ENCODE data around the gene GYG1.

The GYG1 gene

DNA sequence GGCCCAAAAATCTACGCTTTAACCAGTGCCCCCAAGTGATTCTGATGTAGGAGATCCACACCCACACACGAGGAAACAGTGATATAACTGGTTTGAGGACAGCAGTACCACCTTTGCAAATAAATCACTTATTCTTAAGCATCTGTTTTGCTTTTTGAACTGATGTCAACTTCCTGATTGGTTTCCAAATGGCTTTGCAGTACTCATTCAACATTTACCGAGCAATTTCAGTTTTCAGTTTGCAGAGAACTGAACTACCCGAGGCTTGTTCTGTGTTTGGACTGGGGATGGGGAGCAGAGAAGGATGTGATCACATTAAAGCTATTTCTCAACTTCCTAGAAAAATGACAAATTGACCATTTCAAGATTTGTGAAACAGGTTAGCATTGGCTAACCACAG, 1.1 kb upstream of the GYG1 start:
- no peak for DNase-seq

DNA sequence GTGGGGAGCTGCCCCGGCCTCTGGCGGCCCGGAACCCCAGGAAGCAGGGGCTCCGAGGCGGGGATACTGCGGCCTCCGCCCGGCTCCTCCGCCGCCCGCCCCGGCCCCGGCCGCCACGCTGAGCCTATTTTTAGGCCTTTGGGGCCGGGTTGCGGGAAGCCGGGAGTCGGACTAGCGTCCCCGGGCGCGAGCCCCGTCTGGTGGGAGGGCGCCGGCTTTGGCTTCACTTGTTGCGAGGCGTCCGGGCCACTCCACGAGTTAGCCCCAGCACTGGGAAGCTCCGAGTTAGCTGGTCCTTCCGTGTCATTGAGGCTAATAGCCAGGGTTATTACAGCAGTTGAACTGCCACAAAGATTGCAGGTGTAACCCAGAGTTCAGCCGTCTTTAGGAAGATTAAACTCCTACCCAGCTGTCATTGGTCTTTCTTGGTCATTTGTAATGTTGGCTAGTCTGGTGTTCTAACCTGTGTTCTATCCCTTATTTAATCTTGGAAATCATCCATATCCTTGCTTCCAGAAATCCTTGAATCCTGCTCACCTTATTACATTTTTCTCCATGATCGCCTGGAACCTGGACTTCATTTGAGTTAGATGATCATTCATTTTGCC, 791 bp downstream of the GYG1 start:
- peak; percentile 26 to 52 for DNase-seq

DNA sequence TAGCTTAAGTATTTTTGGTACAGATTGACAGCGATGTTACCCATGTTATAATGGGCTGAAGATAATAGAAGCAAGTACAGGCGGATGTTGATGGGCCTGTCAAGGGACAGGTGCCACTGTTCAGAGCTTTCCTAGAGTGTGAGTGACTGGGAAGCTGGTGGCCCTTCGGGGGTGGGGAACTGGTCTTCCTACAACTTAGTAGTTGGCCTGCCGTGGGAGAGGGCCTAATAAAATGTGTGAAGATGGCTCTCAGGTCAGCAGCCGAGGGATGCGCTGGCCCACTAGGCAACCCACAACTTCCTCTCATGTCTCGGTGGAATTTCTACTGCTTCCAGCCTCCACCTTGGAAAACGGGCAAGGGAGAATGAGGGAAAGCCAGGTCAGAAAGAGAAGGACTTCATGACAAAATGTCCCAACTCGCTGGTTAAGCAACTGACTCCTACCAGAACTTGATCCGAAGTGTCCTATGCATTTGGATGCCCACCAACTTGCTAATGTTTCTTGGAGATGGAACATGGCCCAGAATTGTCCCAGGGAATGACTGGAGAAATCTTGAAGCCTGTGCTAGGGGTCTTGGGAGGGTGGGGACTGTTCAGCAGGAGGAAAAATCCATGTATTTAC, 1.4 kb downstream of the GYG1 start:
- DNase-seq, result no peak

DNA sequence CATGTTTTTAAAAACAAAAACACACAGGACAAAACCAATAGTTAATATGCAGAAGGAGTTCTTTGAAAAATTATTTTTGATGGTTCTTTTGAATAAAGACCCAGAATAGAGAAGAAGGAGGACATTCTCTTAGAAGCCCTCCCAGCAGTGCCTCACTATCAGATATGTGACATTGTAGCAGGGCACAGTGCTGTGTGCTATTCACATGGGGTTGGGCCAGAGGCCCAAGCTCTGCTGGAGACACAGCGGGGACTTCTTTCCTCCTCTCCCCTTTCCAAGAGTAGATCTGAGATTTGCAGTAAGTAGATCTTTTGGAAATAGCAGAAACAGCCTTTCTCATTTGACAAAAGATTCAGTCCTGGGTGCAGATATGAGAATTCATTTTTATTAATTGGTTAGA, 6.3 kb downstream of the GYG1 start:
- DNase-seq, result no peak

DNA sequence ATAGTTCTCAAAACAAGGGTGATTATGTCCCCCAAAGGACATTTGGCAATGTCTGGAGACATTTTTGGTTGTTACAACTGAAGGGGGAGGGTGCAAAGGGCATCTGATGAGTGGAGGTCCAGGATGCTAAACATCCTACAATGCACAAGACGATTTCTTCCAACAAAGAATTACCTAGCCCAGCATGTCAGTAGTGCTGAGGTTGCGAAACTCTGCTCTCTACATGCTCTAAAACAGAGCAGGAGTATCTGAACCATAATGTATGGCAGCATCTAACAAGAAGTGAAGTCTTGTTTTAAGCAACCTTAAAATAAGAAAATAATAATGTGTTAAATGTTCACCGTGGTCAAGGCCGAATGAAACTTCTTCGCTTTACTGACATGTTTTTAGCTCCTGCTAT, 7.0 kb downstream of the GYG1 start:
- no peak for DNase-seq

DNA sequence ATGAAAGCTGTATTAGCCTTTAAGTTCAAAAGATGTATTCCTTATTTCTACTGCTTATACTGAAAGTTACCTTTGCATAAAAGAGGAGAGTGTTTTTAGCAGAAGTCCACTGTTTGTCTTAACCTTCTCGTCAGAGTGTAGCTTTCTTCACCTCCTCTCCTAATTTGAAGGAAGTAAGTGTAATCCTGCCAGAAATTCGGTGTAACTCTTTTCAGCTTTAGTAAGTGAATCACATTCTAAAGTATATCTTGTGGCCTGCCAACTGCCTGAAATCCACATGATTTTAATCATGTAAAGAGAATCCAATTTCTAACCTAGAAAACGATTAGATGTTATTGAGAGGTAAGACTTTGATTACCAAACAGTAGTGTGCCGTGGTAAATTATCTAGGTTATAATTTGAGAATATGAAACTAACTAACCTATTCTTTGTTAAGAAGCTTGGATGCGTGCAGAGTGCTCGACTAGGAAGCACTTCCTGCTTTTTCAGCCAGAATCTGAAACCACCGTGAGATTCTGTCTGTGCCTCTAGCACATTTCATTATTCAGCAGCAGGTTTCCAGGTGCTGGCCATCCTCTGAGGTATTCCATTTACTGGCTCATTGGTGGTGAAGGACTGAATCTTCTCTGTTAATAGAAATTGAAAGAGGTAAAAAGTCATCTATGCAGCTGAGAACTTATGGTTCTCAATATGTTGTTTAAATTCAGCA, 7.5 kb downstream of the GYG1 start:
- DNase-seq, result peak in 1 of 2 donors; percentile 22

DNA sequence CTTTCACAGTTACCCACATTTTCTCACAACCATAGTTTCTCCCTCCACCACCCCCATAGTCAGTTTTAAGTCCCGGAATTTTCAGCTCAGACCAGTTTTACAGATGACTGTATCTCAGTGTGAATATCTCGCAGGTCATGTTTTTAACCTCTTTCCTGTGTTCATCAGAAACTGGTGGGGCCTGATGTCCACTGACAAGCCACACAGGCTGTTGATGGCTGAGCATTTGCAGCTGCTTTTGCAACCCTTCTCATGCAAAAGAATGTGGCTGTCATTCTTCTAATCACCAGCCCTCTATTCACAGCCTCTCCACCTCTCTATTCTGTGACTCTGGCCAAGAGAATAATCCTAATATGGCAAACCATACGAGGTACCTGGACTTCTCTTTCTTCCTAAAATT, 8.5 kb downstream of the GYG1 start:
- no peak for DNase-seq

DNA sequence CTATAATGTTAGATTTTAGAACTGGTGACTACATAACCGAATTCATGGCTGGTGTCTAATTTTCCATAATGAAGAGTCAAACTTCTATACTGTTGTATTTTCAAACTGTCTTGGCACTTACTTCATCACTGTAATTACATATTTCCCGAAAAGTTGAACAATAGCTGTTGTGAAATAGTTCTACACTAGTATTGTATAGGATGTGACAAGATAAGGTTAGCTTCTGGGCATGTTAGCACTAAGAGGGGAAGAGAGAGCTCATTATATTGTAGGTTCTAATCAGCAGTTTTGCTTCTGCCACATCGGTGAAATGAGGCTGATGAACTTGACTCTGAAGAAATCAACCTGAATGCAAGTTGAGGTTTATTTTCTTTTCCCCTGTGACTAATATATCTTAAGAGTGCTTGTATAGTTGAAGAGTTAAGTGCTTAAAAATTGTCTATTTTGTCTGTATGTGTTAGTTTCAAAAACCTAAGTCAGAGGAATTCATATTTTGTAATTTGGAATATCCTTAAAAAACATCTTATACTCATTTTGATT, 8.9 kb downstream of the GYG1 start:
- DNase-seq, result no peak

DNA sequence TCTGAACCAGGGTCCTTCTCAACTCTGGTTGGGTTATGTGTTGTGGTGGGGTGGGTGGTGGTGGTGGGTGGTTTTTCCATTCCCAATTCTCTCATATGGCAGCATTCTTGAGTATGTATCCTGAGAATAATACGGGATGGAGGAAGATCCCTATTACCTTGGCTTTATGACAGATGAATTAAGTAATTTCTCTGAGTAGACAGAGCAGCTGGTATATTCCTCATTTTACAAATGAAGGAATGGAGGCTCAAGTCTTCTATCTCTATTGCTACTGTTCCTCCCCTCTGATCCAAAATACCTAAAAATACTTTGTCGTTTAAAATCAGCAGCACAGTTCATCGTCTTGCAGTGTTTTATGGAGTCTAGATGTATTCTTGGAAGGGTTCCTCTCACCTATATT, 10.4 kb downstream of the GYG1 start:
- no peak for DNase-seq

DNA sequence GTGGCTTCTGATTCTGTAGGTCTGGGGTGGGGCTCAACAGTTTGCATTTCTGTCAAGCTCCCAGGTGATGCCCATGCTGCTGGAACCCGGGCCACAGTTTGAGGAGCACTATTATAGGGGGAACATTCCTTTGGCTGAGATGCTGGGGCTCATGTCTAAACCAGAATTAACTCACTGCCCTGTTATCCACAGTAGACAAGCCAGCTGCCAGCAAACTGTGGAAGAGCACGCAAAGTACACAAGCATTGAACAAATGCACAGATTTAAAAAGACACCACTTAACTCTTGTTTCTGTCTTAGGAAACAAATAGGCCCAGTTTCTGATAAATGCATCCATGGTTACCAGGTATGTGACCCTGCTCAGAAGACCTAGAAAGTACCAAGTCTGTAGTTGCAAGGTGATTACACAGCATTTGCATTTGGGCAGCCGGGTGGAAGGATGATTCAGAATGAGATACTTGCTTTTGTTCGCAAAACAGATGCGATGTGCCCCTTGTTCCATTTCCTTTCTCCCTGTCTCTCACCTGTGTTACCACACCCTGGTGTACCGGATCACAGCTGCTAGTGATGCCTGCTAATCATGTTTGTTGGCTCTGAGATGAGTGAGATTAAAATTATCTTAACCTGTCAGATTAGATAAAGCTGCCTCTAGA, 12.4 kb downstream of the GYG1 start:
- DNase-seq, result peak in 1 of 2 donors; percentile 11

DNA sequence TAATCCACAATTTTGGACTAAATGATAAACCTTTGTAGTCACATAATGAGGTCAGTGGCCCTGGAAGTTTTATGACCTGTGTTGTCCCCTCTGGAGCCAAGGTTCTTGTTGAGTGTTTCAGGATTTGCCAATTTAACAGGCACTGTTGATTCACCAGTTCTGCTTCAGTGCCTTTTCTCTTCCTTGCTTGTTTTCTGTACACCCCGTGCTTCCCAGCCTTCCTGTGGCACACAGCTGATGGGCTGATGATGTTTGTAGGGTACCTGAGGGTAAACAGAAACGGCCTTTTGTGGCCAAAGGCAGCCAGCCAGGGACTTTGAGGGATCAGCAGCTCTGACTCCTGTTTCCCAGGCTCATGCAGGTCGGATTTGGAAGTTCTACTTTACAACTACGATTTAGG, 13.3 kb downstream of the GYG1 start:
- DNase-seq, result no peak

DNA sequence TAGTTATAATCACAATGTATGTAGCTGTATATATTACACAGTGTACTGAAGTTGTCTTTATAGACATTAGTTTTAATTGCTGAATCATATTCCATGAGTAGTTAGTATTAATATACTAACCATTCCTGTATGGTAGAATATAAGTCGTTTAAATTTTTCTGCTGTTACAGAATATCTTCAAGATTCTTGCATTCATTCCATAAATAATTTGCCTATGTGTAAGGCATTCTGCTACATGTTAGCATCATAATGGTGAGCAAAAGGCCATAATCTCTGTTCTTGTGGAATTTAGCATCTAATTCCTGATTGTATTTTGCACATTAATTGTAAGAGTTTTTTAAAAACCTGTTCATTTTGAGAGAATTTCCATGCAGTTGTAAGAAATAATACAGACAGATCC, 14.1 kb downstream of the GYG1 start:
- DNase-seq, result no peak

DNA sequence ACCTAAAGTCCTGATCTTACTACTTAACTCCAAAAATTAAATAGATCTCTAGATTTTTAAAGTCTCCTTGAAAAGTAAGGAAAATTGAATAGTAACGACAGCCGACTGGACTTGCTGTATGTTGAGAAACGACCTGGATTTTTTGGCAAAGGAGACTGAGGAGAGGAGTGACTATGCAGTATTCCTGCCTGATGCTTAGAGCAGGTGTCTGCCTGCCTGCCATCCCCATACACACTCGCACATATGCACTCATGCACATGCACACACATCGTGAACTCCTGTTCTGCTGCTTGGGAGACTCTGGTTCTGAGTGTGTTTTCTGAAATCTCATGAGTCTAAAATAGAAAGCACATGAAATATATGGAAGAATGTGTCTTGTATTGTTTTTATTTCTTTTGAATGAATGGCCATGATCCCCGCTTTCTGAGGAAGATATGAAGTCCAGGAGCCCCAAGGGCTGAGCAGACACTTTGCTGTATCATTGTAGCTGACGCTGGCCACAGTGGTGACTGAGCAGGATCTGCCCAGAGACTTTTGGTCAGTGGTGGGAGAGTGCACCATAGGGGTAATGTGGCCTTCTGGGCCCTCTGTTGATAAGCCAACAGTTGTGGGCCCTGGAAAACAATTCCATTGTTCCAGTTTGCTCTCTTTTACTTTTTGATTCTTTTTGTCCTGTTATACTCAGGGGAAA, 16.4 kb downstream of the GYG1 start:
- no peak for DNase-seq

DNA sequence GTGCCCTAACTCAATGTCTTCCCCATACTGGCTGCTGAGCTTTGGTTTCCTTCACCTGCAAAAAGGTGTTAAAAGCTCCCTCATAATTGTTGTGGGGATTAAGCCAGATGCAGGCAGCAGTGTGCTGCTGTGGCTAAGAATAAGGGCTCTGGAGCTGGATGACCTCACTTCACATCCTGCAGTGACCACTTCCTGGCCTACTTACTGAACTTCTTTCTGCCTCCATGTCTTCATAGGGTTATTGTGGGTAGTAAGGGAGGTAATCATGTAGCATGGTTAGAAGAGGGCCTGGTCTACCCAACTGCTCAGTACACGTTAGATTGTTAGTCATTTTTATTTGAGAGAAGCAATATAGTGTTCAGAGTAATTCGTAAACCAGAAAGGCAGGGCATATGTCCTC, 18.4 kb downstream of the GYG1 start:
- DNase-seq, result peak; percentile 58 to 63

DNA sequence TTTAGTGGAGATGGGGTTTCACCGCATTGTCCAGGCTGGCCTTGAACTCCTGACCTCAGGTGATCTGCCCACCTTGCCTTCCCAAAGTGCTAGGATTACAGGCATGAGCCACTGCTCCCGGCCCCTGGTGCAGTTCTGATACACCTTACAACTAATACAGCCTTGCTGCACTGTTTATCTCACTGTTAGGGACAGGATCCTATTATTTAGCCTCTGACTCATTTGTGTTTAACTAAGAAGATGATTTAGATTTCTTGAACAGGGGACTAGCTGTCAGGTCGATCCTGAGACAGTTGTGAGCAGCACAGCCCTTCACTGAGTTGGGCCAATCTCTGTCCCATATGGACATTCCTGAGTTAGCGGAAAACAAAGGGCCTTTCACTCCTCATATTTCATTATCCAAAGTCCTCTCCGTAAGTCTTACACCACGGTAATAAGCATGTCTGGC, 19.2 kb downstream of the GYG1 start:
- no peak for DNase-seq

DNA sequence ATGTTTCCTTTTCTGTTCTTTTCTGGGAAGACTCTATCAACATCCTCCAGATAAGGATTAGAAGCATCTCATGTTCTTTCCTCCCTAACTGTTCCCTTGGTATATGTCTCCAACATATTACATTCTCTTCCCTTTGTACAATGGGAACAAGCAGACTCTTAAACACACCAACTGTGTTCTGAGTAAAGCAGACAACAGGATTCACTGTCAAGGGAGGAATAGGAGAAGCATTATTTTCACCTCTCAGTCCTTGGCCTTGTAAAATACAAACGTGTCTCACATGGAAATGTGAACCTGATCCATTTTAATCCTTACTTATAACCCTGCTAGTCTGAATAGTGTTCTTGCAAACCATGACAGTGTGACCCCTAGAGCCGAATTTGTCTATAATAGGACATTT, 19.6 kb downstream of the GYG1 start:
- no peak for DNase-seq

DNA sequence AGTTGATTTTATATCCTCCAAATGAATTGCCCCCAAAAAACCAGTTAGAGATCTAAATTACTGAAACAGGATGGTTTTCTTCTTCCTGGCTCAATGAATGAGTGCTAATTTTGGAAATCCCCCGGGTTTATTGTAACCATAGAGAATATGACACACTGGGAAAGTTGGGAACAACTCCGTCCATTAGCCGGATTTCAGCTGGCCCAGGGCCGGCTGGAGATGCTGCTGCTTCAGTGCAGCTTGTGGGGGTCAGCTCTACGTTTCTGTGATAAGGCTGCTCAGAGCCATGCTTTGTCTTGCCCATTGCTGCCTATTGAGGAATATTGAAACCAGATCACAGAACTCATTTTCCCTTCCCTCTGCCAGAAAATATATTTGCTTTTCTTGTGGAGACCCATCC, 20.3 kb downstream of the GYG1 start:
- no peak for DNase-seq

DNA sequence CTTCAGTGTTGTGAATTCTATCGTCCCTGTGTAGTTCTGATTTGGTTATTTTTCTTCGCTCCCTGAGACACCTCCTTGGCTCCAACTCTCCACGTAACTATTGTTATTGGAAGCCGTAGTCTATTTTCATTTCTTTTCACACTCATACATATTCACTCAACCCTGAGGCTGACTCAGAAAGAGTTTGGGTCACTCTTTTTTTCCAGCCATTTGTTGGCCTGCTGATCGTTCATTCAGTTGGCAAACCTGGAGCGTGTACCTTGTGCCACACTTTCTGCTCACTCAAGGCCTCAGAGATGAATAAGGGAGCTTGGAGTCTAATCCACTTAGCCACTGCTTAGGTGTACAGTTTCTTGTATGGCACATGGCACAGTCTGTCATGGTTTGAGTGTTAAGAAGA, 22.4 kb downstream of the GYG1 start:
- no peak for DNase-seq

DNA sequence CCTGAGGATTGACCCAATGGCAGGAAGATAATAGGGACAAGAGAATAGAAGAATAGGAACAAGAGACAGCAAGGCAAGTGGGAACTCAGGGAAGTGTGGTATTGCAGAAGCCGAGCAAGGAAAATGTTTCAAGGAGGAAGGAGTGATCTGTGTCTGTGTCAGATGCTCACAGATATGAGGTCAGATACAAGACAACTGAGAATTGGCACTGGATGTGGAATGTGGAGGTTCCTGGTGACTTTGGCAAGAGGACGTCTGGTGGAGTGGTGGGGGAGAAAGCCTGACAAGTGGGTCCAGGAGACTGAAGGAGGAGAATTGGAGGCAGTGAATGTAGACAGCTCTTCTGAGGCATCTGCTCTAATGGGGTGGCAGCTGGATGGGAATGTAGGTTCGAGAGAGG, 24.1 kb downstream of the GYG1 start:
- no peak for DNase-seq

DNA sequence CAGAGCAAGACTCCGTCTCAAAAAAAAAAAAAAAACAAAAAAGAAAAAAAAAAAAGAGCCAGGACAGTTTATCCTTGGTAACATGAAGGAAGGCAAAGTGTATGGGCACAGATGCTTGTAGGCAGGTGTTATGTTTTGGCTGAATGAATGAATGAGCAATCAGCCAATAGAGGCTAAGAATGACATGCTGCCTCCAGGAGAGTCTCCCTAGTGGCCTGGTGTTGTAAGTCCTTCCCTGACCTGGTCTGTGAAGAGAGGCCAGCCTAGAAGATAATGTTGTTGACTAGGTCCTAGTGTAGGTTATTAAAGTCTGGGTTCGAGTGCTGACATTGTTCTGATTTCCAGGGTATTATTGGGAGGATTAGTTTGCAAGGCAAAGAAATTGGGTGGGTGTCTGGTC, 24.9 kb downstream of the GYG1 start:
- no peak for DNase-seq

DNA sequence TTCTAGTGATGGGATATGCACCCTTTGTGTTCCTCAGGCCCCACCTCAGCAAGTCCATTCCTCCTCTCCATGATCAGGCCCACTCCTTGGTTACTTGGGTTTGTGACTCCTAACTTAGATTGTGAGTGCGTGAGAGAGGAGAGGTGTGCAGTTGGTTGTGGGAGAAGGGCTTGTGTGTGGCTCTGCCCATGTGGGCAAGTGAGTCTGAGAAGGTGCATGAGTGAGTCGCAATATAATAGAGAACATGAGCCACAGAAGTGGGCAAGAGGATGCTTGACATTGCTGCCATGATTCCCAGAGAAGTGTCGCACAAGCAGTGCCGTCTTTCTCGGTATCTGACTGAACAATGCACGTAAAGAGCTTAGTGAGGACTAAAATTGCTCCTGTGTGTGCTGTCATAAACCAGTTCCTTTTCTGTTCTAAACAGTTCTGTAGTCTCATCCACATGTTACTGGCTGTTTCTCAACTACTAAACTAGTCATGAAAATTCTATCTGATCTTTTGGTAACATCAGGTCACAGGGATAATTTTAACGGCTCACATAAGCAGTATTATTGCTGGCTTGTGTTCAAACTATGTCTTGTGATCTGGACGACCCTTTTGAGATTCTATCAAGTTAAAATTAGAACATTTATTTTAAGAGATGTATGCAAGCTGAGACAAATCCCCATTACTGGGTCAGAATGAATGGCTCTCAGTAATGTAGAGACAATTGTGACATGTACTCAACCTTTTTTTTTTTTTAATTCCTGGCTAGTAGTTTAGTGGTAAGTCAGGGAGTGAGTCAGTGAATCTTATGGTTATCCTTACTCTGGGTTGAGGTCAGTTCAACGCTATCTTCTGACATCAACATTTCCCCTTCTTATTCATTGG, 25.6 kb downstream of the GYG1 start:
- DNase-seq, result no peak

DNA sequence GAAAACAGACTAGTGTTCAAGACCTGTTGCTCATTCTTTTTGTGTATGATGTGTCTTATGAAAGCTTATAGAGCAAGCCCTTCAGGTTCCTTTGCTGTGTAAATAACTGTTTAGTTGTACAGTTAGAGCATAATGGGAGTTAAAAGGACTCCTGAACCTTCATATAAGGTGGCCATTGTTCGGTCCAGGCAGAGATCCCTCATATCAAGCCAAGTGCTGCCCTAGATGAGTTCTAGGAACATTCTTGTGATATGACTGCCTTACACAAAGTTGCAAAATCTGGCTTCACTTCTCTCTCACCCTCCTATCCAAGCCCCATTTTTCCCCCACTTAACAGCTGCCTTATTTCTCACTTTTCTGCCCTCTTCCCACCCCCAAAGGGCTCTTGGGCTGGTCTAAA, 26.9 kb downstream of the GYG1 start:
- no peak for DNase-seq

Measured in CD4-positive, alpha-beta T cell treated with Interleukin-4 for 1 hour (primary cell).